HepG2 (cell line): ENCODE results near the gene CHD9NB. TPM values are rescaled to one million over a fixed set of nuclear protein-coding genes. Genes with fewer than 3 reads are reported as not detected.

Experiments
- ATF1 ChIP-seq: IDR thresholded peaks from 2 replicates; pipeline ENCODE4 v1.6.1; 2016; ENCODE audit warnings: mild to moderate bottlenecking, control low read depth
- DZIP1 ChIP-seq: sonication (generic); formaldehyde crosslinking; IDR thresholded peaks from 2 replicates; pipeline ENCODE4 v1.5.0; 2020; ENCODE audit warnings: mild to moderate bottlenecking, missing genetic modification reagents
- EEA1 ChIP-seq: sonication (generic); formaldehyde crosslinking; IDR thresholded peaks from 2 replicates; pipeline ENCODE4 v1.5.1; 2020; ENCODE audit warnings: mild to moderate bottlenecking, missing genetic modification reagents, borderline replicate concordance
- FOXO1 ChIP-seq: sonication (generic); formaldehyde crosslinking; IDR thresholded peaks from 2 replicates; pipeline ENCODE4 v1.4.0; 2020; ENCODE audit warnings: missing genetic modification reagents
- FOXO4 ChIP-seq: sonication (generic); formaldehyde crosslinking; conservative IDR thresholded peaks from 2 replicates; pipeline ENCODE4 v1.8.1; 2023; ENCODE audit warnings: missing genetic modification reagents
- GPN1 ChIP-seq: sonication (generic); formaldehyde crosslinking; IDR thresholded peaks from 2 replicates; pipeline ENCODE4 v1.5.1; 2020; ENCODE audit warnings: missing genetic modification reagents, borderline replicate concordance
- HBP1 ChIP-seq: IDR thresholded peaks from 2 replicates; pipeline ENCODE4 v1.6.1; 2016; ENCODE audit warnings: low read depth, control low read depth
- HES4 ChIP-seq: sonication (generic); formaldehyde crosslinking; IDR thresholded peaks from 2 replicates; pipeline ENCODE4 v1.9.0; 2021; ENCODE audit warnings: mild to moderate bottlenecking, missing genetic modification reagents, borderline replicate concordance
- HOXA5 ChIP-seq: sonication (generic); formaldehyde crosslinking; IDR thresholded peaks from 2 replicates; pipeline ENCODE4 v1.4.0; 2020; ENCODE audit warnings: missing genetic modification reagents
- KAT7 ChIP-seq: IDR thresholded peaks from 2 replicates; pipeline ENCODE4 v1.6.1; 2018; ENCODE audit warnings: borderline replicate concordance, missing compliant biosample characterization
- MEIS1 ChIP-seq: sonication (generic); formaldehyde crosslinking; IDR thresholded peaks from 2 replicates; pipeline ENCODE4 v1.9.0; 2021; ENCODE audit warnings: mild to moderate bottlenecking, missing genetic modification reagents, moderate library complexity, borderline replicate concordance
- NR2F2 ChIP-seq: IDR thresholded peaks from 2 replicates; pipeline ENCODE4 v1.6.1; 2012; ENCODE audit warnings: low read depth, inconsistent platforms, borderline replicate concordance
- RCOR2 ChIP-seq: IDR thresholded peaks from 2 replicates; pipeline ENCODE4 v1.6.1; 2016; ENCODE audit warnings: missing biosample characterization, missing genetic modification reagents
- RFX1 ChIP-seq: fragments of 450-650 bp; IDR thresholded peaks from 2 replicates; pipeline ENCODE4 v1.6.1; 2017
- SP4 ChIP-seq: sonication (generic); formaldehyde crosslinking; IDR thresholded peaks from 2 replicates; pipeline ENCODE4 v1.8.1; 2023; ENCODE audit warnings: mild to moderate bottlenecking, missing genetic modification reagents
- TARDBP ChIP-seq: sonication (generic); formaldehyde crosslinking; IDR thresholded peaks from 2 replicates; pipeline ENCODE4 v1.8.0; 2022; ENCODE audit warnings: mild to moderate bottlenecking, missing genetic modification reagents
- TBL1XR1 ChIP-seq: fragments of 150-350 bp; IDR thresholded peaks from 2 replicates; pipeline ENCODE4 v1.6.1; 2014; ENCODE audit warnings: borderline replicate concordance, low read length; ENCODE audit not compliant: partially characterized antibody
- U2AF1 ChIP-seq: fragments of 200-400 bp; formaldehyde crosslinking; optimal IDR thresholded peaks from 2 replicates; pipeline ENCODE3; 2017; ENCODE audit warnings: mild to moderate bottlenecking, low read depth, low read length
- ZBTB7B ChIP-seq: sonication (generic); formaldehyde crosslinking; IDR thresholded peaks from 2 replicates; pipeline ENCODE4 v1.4.0; 2020; ENCODE audit warnings: missing genetic modification reagents
- ZNF180 ChIP-seq: sonication (generic); formaldehyde crosslinking; IDR thresholded peaks from 2 replicates; pipeline ENCODE4 v1.4.0; 2020; ENCODE audit warnings: low read depth, missing genetic modification reagents, borderline replicate concordance
- ZNF510 ChIP-seq: sonication (generic); formaldehyde crosslinking; IDR thresholded peaks from 2 replicates; pipeline ENCODE4 v1.4.0; 2020; ENCODE audit warnings: low read depth, mild to moderate bottlenecking, missing genetic modification reagents
- ZNF878 ChIP-seq: sonication (generic); formaldehyde crosslinking; IDR thresholded peaks from 2 replicates; pipeline ENCODE4 v1.8.1; 2023; ENCODE audit warnings: mild to moderate bottlenecking, missing genetic modification reagents, moderate library complexity
- polyA plus RNA-seq, 8 experiments: library from polyadenylated mRNA; depleted of rRNA in 3 of 8; stranded (reverse) in 7 of 8; unstranded in 1 of 8; fragments of >200 nt; fragmentation: Illumina TruSeq in 4 of 8; extraction: Trizol in 4 of 8; gene quantifications; 2 replicates each; pipeline versions ENCODE4 v1.2.1 to v1.2.3, GENCODE V29; 2011 to 2016; ENCODE audit warnings: low read depth in 4 of 8, missing spikeins in 1 of 8, mixed read lengths in 1 of 8; ENCODE audit not compliant: insufficient read depth in 1 of 8
- total RNA-seq, 5 experiments: library from RNA; depleted of rRNA; stranded (reverse); fragments of >200 nt; fragmentation: Illumina TruSeq; extraction: Trizol; gene quantifications; 2 replicates each; pipeline ENCODE4 v1.2.3, GENCODE V29; 2016; ENCODE audit warnings: low read depth in 1 of 5
- TF ChIP-seq, protein P1 (sequence below): sonication (generic); formaldehyde crosslinking; IDR thresholded peaks from 2 replicates; pipeline ENCODE4 v1.5.1; 2020; ENCODE audit warnings: missing genetic modification reagents, mild to moderate bottlenecking, borderline replicate concordance

Gene CHD9NB
- total and polyA plus RNA-seq, 2 of the 13 experiments (the other 11 are each of a cell fraction or from before 2014, with no cell fraction given) = 0.17 to 0.18 TPM

- peak; percentile 96 for TF ChIP-seq DZIP1 (CRISPR knock-in tag)
- no peak; the same call in 1 of the 2 replicates for TF ChIP-seq EEA1 (CRISPR knock-in tag)
- peak; percentile 80 for TF ChIP-seq GPN1 (CRISPR knock-in tag)
- peak; percentile 89; the same call in 1 of the 2 replicates for TF ChIP-seq MEIS1
- TF ChIP-seq SP4 (CRISPR knock-in tag) = peak; percentile 85
- TF ChIP-seq ZBTB7B (CRISPR knock-in tag) = peak; percentile 99
- peak; percentile 93 for TF ChIP-seq TARDBP
- TF ChIP-seq, protein P1, sequence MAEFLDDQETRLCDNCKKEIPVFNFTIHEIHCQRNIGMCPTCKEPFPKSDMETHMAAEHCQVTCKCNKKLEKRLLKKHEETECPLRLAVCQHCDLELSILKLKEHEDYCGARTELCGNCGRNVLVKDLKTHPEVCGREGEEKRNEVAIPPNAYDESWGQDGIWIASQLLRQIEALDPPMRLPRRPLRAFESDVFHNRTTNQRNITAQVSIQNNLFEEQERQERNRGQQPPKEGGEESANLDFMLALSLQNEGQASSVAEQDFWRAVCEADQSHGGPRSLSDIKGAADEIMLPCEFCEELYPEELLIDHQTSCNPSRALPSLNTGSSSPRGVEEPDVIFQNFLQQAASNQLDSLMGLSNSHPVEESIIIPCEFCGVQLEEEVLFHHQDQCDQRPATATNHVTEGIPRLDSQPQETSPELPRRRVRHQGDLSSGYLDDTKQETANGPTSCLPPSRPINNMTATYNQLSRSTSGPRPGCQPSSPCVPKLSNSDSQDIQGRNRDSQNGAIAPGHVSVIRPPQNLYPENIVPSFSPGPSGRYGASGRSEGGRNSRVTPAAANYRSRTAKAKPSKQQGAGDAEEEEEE (CRISPR knock-in tag) = peak; percentile 96; the same call in 1 of the 2 replicates
- no peak for TF ChIP-seq RFX1
- no peak for TF ChIP-seq U2AF1
- TF ChIP-seq FOXO1 (CRISPR knock-in tag) = peak; percentile 81
- TF ChIP-seq ATF1 (CRISPR knock-in tag) = no peak
- TF ChIP-seq FOXO4 (CRISPR knock-in tag) = no peak
- TF ChIP-seq ZNF510 = no peak
- TF ChIP-seq KAT7 (CRISPR knock-in tag) = peak; percentile 97
- TF ChIP-seq NR2F2 = no peak
- TF ChIP-seq HOXA5 (CRISPR knock-in tag) = peak; percentile 82
- TF ChIP-seq ZNF878 = peak; percentile 99
- TF ChIP-seq TBL1XR1 = peak; percentile 70
- no peak for TF ChIP-seq ZNF180 (CRISPR knock-in tag)
- TF ChIP-seq HBP1 (CRISPR knock-in tag) = peak; percentile 98
- peak; percentile 91 for TF ChIP-seq HES4 (CRISPR knock-in tag)
- TF ChIP-seq RCOR2 (CRISPR knock-in tag) = peak; percentile 53; the same call in 1 of the 2 replicates
Observed at GRCh38 chr16:53054670-53055485, 2.2 kb upstream of the CHD9NB start, which contains the start of gene CHD9 (continued).
